KMS-11 (cell line): ENCODE results near the gene LAPTM4A.

Source experiments
- H2AFZ ChIP-seq: fragments of 200-600 bp; sonication (generic); 2 replicates; pipeline ENCODE4 v1.6.1; 2016; ENCODE audit warnings: antibody characterized with exemption, mixed run types, low read depth
- H3K27ac ChIP-seq: fragments of 200-600 bp; sonication (generic); 2 replicates; pipeline ENCODE4 v1.6.1; 2016; ENCODE audit warnings: mild to moderate bottlenecking, mixed run types
- H3K27me3 ChIP-seq: fragments of 200-600 bp; sonication (generic); 2 replicates; pipeline ENCODE4 v1.6.1; 2017; ENCODE audit warnings: mild to moderate bottlenecking, low read depth, mixed run types, moderate library complexity; ENCODE audit not compliant: insufficient read depth
- H3K36me3 ChIP-seq: fragments of 200-600 bp; sonication (generic); 2 replicates; pipeline ENCODE4 v1.6.1; 2017; ENCODE audit warnings: mild to moderate bottlenecking, mixed run types; ENCODE audit not compliant: insufficient read depth
- H3K4me1 ChIP-seq: fragments of 200-600 bp; sonication (generic); 2 replicates; pipeline ENCODE4 v1.6.1; 2016; ENCODE audit warnings: mild to moderate bottlenecking, low read depth, mixed run types; ENCODE audit not compliant: poor library complexity, severe bottlenecking
- H3K4me2 ChIP-seq: fragments of 200-600 bp; sonication (generic); 2 replicates; pipeline ENCODE4 v1.7.0; 2016; ENCODE audit warnings: mild to moderate bottlenecking, mixed run types
- H3K4me3 ChIP-seq: fragments of 200-600 bp; sonication (generic); IDR thresholded peaks from 2 replicates; pipeline ENCODE4 v1.6.1; 2017; ENCODE audit warnings: low read depth, low read length, mixed read lengths; ENCODE audit not compliant: insufficient read depth
- H3K79me2 ChIP-seq: fragments of 200-600 bp; sonication (generic); 2 replicates; pipeline ENCODE4 v1.6.1; 2016; ENCODE audit warnings: low read depth, mixed run types; ENCODE audit not compliant: insufficient read depth
- H3K9ac ChIP-seq: fragments of 200-600 bp; sonication (generic); 2 replicates; pipeline ENCODE4 v1.6.1; 2016; ENCODE audit warnings: mild to moderate bottlenecking, mixed run types
- H4K20me1 ChIP-seq: fragments of 200-600 bp; sonication (generic); 2 replicates; pipeline ENCODE4 v1.6.1; 2016; ENCODE audit warnings: mild to moderate bottlenecking, mixed run types; ENCODE audit not compliant: insufficient read depth
- TF ChIP-seq, protein P1 (sequence below): fragments of 200-600 bp; sonication (generic); conservative IDR thresholded peaks from 2 replicates; pipeline ENCODE4 v1.6.1; 2017; ENCODE audit warnings: low read depth, mild to moderate bottlenecking, antibody characterized with exemption, low read length, moderate library complexity, mixed read lengths

The LAPTM4A gene

DNA sequence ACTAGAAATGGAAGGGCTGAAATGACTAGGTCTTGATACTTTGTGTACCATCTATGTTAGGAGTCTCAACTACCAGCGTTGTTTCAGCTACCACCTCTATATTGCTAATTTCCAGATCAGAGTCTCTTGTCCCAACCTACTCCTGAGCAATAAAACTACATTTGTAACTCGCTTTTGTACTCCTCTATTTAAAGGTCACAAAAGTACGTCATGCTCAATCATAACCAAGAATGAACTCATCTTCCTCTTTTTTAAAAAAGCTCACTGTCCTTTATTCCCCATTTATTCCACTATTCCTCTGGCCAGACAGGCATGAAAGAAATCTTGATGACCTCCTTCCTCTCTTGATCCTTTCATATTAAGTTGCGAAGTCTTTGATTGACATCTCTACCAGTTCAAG, 27.7 kb downstream of the LAPTM4A start:
- H3K4me1 ChIP-seq = no peaks in the 10 kb centered on the region
- no peak overlapping the region for H2AFZ ChIP-seq
- H3K27ac ChIP-seq = no peak overlapping the region
- H3K79me2 ChIP-seq = no peaks in the 10 kb centered on the region
- no peak overlapping the region for H3K4me3 ChIP-seq
- H3K27me3 ChIP-seq = no peaks in the 10 kb centered on the region
- H3K36me3 ChIP-seq = no peaks in the 10 kb centered on the region
- H4K20me1 ChIP-seq = no peaks in the 10 kb centered on the region
- TF ChIP-seq, protein P1, sequence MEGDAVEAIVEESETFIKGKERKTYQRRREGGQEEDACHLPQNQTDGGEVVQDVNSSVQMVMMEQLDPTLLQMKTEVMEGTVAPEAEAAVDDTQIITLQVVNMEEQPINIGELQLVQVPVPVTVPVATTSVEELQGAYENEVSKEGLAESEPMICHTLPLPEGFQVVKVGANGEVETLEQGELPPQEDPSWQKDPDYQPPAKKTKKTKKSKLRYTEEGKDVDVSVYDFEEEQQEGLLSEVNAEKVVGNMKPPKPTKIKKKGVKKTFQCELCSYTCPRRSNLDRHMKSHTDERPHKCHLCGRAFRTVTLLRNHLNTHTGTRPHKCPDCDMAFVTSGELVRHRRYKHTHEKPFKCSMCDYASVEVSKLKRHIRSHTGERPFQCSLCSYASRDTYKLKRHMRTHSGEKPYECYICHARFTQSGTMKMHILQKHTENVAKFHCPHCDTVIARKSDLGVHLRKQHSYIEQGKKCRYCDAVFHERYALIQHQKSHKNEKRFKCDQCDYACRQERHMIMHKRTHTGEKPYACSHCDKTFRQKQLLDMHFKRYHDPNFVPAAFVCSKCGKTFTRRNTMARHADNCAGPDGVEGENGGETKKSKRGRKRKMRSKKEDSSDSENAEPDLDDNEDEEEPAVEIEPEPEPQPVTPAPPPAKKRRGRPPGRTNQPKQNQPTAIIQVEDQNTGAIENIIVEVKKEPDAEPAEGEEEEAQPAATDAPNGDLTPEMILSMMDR = no peak
- no peak overlapping the region for H3K9ac ChIP-seq
- H3K4me2 ChIP-seq = no peak overlapping the region

DNA sequence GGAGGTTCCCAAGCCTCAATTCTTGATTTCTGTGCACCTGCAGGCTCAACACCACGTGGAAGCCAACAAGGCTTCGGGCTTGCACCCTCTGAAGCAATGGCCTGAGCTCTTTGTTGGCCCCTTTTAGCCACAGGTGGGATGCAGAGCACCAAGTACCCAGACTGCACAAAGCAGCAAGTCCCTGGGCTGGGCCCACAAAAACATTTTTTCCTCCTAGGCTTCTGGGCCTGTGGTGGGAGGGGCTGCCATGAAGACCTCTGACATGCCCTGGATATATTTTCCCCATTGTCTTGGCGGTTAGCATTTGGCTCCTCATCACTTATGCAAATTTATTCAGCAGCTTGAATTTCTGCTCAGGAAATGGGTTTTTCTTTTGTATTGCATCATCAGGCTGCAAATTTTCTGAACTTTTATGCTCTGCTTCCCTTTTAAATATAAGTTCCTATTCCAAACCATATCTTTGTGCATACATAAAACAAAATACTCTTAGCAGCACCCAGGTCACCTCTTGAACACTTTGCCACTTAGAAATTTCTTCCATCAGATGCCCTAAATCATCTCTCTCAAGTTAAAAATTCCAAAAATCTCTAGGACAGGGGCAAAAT, 29.9 kb downstream of the LAPTM4A start:
- Histone ChIP-seq H4K20me1 (no peaks in the 10 kb centered on the region), H3K27me3 (no peaks in the 10 kb centered on the region), H2AFZ (no peak overlapping the region), H3K4me2 (no peak overlapping the region), H3K36me3 (no peaks in the 10 kb centered on the region), H3K9ac (no peak overlapping the region), H3K4me3 (no peak overlapping the region), H3K4me1 (no peaks in the 10 kb centered on the region), H3K27ac (no peak overlapping the region), H3K79me2 (no peaks in the 10 kb centered on the region)
- TF ChIP-seq, protein P1 = no peak

DNA sequence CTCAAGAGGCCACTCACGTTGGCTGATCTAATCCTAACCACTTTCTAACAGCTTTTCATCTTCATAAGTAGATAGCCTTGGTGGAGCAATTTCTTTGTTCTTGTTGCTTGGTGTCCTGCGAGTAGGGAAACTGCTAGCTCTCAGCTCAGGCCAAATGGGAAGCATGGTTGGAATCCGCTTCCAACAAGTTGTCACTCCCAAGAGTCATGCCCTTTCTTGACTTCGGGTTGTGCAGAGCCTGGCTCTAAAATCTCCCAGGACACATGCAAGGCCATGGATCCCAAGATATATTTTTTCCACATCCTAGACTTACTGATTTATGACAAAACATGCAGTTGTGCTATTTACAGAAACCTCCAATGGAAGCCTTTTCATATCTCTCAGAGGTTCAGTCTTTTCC, 31.7 kb downstream of the LAPTM4A start:
- Histone ChIP-seq H3K27me3 (no peaks in the 10 kb centered on the region), H3K9ac (no peak overlapping the region), H3K4me3 (no peak overlapping the region), H3K27ac (no peak overlapping the region), H3K4me2 (no peak overlapping the region), H3K79me2 (no peaks in the 10 kb centered on the region), H2AFZ (no peak overlapping the region), H3K4me1 (no peaks in the 10 kb centered on the region), H4K20me1 (no peaks in the 10 kb centered on the region), H3K36me3 (no peaks in the 10 kb centered on the region)
- TF ChIP-seq, protein P1 = no peak

DNA sequence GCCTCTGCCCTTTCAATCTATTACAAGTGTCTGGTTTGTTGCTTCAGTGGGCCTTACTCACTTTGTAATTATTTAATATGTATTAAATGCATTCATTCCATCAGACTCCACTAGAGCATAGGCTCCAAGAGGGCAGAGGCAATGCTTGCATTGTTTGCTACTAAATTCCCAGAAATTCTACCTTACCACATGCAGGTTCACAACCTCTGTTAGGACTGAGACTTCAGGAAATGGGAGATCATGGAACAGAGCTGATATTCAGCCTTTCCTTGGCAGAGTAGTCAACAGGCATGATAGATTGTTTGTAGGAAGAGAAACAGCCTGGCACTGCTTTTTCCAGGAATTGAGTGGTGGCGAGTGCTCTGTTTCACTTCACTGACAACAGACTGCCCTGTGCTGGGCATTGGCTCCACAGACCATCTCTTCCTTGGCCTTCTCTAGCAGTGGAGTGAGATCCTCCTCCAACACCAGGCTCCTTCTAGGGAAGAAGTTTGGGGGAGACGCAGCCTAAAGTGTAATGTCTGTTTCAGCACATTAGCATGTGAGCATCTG, 32.8 kb downstream of the LAPTM4A start:
- no peak overlapping the region for H3K4me3 ChIP-seq
- no peak overlapping the region for H3K9ac ChIP-seq
- TF ChIP-seq, protein P1 = no peak
- H3K4me1 ChIP-seq = no peaks in the 10 kb centered on the region
- H3K27me3 ChIP-seq = no peaks in the 10 kb centered on the region
- H3K4me2 ChIP-seq = no peak overlapping the region
- H3K27ac ChIP-seq = no peak overlapping the region
- no peaks in the 10 kb centered on the region for H3K79me2 ChIP-seq
- H3K36me3 ChIP-seq = no peaks in the 10 kb centered on the region
- no peak overlapping the region for H2AFZ ChIP-seq
- no peaks in the 10 kb centered on the region for H4K20me1 ChIP-seq
